ENCODE data around the gene WWOX.

GRCh38 chr16:78903843-78904242, 804.4 kb downstream of the WWOX start:
- TF ChIP-seq CTCF (IDR thresholded peaks at IDR 0.05) = no peak
- no peak for TF ChIP-seq POLR2AphosphoS5 (IDR thresholded peaks at IDR 0.05)
